GM19372 (cell line): Measurements from ENCODE around the gene PCID2.

Experiments
- ATAC-seq: cut with Tn5 transposase; IDR thresholded peaks from one replicate; pipeline ENCODE4 v1.9.1; 2021; ENCODE audit warnings: mild to moderate bottlenecking, low read depth, moderate library complexity; ENCODE audit not compliant: unreplicated experiment

Gene PCID2

DNA sequence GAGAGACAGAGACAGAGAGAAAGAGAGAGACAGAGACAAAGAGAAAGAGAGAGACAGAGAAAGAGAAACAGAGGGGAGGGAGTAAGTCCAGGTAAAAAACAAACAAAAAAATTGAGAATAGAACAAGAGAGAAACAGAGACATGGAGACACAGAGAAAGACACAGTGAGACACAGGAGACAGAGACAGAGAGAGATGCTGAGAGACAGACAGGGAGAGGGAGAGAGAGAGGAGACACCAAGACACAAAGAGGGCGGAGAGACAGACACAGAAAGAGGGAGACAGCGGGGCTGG is 55.8 kb downstream of the PCID2 start:
- ATAC-seq, result no peak

GRCh38 chr13:113151745-113152690 is 56.5 kb downstream of the PCID2 start:
- no peak for ATAC-seq

- ATAC-seq, result no peak
These were observed 57.7 kb downstream of the PCID2 start for GRCh38 chr13:113150550-113151365.

DNA sequence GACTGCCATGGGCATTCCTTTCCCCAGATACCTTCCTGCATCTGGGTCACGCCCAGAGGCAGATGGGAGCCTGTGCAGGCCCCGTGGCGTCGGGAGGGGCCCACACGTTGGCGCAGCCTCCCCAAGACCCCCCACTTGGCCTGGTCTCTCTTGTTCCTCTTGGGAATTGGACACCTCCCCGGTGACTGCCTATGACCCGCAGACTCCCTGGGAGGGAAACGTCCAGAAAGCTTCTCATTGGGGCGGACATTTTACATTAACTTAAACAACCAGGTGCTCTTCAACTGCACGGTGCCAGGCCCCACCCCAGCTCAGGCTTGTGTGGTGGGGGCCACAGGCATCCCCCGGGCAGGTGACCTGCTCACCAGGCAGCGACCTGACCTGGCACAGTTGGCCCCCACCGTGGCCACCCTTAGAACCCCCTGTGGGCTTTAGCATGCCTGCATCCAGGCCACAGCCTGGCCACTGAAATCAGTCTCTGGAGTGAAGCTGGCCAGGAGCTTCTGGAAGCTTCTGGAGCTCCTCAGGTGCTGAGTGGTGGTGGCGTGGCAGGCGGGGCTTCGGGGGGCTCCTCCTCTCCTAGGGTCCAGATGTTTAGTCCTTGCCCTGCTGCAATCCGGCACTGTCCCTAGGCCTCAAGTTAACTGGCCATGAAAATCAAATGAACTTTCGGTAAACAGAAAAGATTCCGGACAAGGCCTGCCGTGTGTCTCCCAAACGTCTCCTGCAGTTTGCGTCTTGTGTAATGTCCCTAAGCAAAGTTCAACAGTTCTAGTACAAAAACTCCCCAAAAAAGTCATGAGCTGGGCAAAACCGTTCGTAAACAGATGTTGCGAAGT is 58.5 kb downstream of the PCID2 start:
- no peak for ATAC-seq

- ATAC-seq, result no peak
These were observed 59.4 kb downstream of the PCID2 start for GRCh38 chr13:113148940-113149503.

GRCh38 chr13:113148407-113148806 is 60.1 kb downstream of the PCID2 start:
- ATAC-seq, result no peak

- ATAC-seq, result no peak
These were observed 61.3 kb downstream of the PCID2 start for GRCh38 chr13:113147206-113147605.

GRCh38 chr13:113146750-113147149 is 61.7 kb downstream of the PCID2 start:
- no peak for ATAC-seq

- ATAC-seq, result no peak
These were observed 62.4 kb downstream of the PCID2 start for GRCh38 chr13:113145911-113146598.

DNA sequence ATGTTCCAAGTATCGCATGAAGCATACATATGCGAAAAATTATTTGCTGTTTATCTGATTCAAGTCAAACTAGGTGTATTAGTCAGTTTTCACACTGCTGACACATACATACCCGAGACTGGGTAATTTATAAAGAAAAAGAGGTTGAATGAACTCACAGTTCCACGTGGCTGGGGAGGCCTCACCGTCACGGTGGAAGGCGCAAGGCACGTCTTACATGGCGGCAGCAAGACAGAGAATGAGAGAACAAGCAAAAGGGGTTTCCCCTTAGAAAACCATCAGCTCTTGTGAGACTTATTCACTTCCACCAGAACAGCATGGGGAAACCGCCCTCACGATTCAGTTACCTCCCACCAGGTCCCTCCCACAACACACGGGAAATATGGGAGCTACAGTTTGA is 63.0 kb downstream of the PCID2 start:
- ATAC-seq, result no peak

GRCh38 chr13:113144255-113144629 is 64.2 kb downstream of the PCID2 start:
- no peak for ATAC-seq

DNA sequence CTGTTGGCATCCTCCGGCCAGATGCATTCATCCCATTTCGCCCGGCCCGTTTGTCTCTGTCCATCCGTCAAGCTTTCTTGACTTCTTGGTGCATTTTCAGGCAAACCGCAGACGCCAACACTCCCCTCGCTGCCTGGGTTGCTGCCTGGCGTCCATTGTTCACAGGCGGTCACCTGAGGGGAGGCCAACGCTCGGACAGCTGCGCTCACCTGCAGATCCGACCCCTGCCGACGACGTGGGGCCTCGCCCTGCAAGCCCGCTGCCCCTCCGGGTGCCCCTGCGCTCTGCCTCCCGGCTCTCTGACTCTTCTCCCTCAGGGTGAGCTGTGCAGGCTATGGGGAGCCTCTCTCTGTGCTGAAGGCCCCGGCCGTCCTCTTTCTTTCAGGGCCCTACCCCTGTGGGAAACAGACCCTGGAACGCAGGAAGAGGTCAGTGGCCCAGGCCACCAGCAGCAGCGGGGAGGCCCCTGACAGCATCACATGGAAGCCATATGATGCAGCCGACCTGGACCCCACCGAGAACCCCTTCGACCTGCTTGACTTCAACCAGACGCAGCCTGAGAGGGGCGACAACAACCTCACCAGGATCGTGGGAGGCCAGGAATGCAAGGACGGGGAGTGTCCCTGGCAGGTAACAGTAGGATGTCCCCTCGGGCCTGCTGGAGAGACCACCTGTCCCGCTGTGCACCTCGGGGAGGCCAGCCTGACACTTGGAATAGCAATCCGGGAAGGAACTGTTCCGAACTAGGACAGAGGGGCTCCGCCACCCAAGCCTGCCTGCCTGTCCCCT is 64.8 kb downstream of the PCID2 start:
- ATAC-seq, result no peak

DNA sequence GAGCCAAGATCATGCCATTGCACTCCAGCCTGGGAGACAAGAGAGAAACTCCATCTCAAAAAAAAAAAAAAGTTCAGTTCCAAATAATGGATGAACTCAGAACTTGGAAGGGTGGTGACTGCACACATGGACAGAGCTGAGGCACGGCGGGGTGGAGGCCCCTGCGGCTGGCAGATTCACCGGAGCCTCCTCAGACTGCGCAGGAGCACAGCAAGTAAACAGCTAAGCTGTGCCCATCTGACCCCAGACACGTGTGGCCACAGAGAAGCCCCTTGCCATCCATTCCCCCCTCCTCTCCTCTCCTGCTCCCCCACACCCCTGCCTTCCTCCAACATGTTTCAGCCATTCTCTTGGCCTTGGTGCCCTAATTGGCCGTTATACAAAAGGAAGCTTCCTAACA is 65.6 kb downstream of the PCID2 start:
- no peak for ATAC-seq

GRCh38 chr13:113141601-113141970 is 66.9 kb downstream of the PCID2 start:
- no peak for ATAC-seq

- no peak for ATAC-seq
These were observed 67.5 kb downstream of the PCID2 start for GRCh38 chr13:113140677-113141600.

DNA sequence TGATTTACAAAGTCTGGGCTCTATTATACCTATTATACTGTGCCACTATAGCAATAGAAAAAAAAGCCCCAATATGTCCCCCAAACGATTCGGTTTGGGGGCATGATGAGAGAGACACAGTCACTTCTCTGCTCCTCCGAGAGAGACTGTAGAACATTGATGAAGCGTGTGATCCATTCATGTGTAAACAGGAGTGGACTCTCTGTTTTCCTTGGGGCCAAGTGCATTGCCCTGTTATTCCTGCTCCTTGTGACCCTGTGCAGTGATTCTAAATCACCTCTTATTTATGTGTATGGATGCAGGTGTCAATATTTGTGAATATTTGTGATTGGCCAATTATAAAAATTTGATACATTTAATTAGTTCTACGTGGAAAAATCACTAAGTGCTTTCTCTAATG is 68.9 kb downstream of the PCID2 start:
- ATAC-seq, result no peak

DNA sequence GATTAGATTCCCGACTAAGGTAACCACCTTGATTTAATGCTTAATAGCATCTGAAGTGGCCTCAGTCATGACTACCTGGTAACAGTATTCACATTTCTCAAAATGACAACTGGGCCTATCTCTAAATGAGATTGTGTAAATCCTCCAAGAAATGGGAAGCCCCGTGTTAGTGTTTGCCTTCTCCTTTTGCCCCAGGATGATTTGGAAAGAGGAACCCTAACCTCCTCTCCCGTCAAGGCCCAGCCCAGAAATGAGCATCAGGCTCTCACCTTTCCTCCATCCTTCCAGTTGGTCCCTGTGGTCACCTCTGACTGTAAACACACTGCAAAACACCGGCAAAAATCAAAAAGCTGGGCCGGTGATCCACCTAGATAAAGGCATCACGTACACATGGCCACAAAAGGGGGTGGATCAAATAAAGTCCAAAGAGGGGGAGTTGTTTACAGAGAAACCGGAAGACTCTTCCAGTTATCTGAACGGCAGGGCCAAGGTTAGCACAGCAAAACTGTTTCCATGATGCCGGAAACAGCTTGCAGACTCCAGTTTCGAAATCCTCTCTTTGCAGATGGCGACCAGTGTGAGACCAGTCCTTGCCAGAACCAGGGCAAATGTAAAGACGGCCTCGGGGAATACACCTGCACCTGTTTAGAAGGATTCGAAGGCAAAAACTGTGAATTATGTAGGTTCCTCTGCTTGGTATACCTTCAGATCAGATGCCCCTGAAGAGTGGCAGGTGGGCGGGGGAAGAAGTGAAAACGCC is 69.5 kb downstream of the PCID2 start:
- no peak for ATAC-seq
